Measurements from ENCODE around the gene BCL7C. TPM values are rescaled to one million over a fixed set of nuclear protein-coding genes. Genes with fewer than 3 reads are reported as not detected.

The BCL7C gene
- total and polyA plus RNA-seq, 2 of the 13 experiments (the other 11 are each of a cell fraction or from before 2014, with no cell fraction given) = 17.7 to 33.8 TPM

- TF ChIP-seq, protein P1, sequence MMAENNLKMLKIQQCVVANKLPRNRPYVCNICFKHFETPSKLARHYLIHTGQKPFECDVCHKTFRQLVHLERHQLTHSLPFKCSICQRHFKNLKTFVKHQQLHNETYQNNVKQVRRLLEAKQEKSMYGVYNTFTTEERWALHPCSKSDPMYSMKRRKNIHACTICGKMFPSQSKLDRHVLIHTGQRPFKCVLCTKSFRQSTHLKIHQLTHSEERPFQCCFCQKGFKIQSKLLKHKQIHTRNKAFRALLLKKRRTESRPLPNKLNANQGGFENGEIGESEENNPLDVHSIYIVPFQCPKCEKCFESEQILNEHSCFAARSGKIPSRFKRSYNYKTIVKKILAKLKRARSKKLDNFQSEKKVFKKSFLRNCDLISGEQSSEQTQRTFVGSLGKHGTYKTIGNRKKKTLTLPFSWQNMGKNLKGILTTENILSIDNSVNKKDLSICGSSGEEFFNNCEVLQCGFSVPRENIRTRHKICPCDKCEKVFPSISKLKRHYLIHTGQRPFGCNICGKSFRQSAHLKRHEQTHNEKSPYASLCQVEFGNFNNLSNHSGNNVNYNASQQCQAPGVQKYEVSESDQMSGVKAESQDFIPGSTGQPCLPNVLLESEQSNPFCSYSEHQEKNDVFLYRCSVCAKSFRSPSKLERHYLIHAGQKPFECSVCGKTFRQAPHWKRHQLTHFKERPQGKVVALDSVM (CRISPR knock-in tag; IDR thresholded peaks at IDR 0.05) = peak; percentile 84
- peak; percentile 25; a peak in 2 of 4 replicates for TF ChIP-seq MAFK (conservative IDR thresholded peaks at IDR 0.05 in 1 of 2, IDR thresholded peaks at IDR 0.05 in 1 of 2; ENCODE audit: low read length in 2 of 2)
- no peak for TF ChIP-seq PHB2 (IDR thresholded peaks at IDR 0.05; ENCODE audit: partially characterized antibody)
- no peak for TF ChIP-seq FLYWCH1 (CRISPR knock-in tag; IDR thresholded peaks at IDR 0.05)
- TF ChIP-seq ZNF280D (CRISPR knock-in tag; IDR thresholded peaks at IDR 0.05) = no peak
- TF ChIP-seq, protein P2, sequence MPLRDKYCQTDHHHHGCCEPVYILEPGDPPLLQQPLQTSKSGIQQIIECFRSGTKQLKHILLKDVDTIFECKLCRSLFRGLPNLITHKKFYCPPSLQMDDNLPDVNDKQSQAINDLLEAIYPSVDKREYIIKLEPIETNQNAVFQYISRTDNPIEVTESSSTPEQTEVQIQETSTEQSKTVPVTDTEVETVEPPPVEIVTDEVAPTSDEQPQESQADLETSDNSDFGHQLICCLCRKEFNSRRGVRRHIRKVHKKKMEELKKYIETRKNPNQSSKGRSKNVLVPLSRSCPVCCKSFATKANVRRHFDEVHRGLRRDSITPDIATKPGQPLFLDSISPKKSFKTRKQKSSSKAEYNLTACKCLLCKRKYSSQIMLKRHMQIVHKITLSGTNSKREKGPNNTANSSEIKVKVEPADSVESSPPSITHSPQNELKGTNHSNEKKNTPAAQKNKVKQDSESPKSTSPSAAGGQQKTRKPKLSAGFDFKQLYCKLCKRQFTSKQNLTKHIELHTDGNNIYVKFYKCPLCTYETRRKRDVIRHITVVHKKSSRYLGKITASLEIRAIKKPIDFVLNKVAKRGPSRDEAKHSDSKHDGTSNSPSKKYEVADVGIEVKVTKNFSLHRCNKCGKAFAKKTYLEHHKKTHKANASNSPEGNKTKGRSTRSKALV (CRISPR knock-in tag; IDR thresholded peaks at IDR 0.05) = no peak
- TF ChIP-seq SMAD9 (CRISPR knock-in tag; IDR thresholded peaks at IDR 0.05) = no peak
- no peak for TF ChIP-seq NR2F1 (CRISPR knock-in tag; IDR thresholded peaks at IDR 0.05)
- TF ChIP-seq BORCS8-MEF2B (CRISPR knock-in tag; IDR thresholded peaks at IDR 0.05) = no peak
- TF ChIP-seq, protein P3, sequence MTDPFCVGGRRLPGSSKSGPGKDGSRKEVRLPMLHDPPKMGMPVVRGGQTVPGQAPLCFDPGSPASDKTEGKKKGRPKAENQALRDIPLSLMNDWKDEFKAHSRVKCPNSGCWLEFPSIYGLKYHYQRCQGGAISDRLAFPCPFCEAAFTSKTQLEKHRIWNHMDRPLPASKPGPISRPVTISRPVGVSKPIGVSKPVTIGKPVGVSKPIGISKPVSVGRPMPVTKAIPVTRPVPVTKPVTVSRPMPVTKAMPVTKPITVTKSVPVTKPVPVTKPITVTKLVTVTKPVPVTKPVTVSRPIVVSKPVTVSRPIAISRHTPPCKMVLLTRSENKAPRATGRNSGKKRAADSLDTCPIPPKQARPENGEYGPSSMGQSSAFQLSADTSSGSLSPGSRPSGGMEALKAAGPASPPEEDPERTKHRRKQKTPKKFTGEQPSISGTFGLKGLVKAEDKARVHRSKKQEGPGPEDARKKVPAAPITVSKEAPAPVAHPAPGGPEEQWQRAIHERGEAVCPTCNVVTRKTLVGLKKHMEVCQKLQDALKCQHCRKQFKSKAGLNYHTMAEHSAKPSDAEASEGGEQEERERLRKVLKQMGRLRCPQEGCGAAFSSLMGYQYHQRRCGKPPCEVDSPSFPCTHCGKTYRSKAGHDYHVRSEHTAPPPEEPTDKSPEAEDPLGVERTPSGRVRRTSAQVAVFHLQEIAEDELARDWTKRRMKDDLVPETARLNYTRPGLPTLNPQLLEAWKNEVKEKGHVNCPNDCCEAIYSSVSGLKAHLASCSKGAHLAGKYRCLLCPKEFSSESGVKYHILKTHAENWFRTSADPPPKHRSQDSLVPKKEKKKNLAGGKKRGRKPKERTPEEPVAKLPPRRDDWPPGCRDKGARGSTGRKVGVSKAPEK (CRISPR knock-in tag; IDR thresholded peaks at IDR 0.05; ENCODE audit: borderline replicate concordance) = no peak
- no peak for TF ChIP-seq PRMT3 (CRISPR knock-in tag; IDR thresholded peaks at IDR 0.05; ENCODE audit: borderline replicate concordance, low read depth)
- TF ChIP-seq, protein P4, sequence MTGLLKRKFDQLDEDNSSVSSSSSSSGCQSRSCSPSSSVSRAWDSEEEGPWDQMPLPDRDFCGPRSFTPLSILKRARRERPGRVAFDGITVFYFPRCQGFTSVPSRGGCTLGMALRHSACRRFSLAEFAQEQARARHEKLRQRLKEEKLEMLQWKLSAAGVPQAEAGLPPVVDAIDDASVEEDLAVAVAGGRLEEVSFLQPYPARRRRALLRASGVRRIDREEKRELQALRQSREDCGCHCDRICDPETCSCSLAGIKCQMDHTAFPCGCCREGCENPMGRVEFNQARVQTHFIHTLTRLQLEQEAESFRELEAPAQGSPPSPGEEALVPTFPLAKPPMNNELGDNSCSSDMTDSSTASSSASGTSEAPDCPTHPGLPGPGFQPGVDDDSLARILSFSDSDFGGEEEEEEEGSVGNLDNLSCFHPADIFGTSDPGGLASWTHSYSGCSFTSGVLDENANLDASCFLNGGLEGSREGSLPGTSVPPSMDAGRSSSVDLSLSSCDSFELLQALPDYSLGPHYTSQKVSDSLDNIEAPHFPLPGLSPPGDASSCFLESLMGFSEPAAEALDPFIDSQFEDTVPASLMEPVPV (CRISPR knock-in tag; IDR thresholded peaks at IDR 0.05) = no peak
Measured at GRCh38 chr16:30896889-30897733, 3.2 kb upstream of the BCL7C start (continued).

All from HepG2 (cell line).